Loucy (cell line): ENCODE measurements around the gene SUPT3H.
A peak's percentile ranks its signal among the peaks of the same experiment; 100 is the strongest.

Source experiments
- H2AFZ ChIP-seq: fragments of 200-600 bp; sonication (generic); 2 replicates; pipeline ENCODE4 v1.6.0; 2016; ENCODE audit warnings: antibody characterized with exemption, mild to moderate bottlenecking, low read length, moderate library complexity
- H3F3A ChIP-seq: fragments of 200-600 bp; 2 replicates; pipeline ENCODE4 v1.6.0; 2016; ENCODE audit warnings: antibody characterized with exemption, low read depth, mild to moderate bottlenecking
- H3K27me3 ChIP-seq: fragments of 200-600 bp; sonication (generic); 2 replicates; pipeline ENCODE4 v1.6.1; 2014; ENCODE audit warnings: low read length, mild to moderate bottlenecking; ENCODE audit not compliant: insufficient read depth, poor library complexity, severe bottlenecking
- H3K36me3 ChIP-seq: fragments of 200-600 bp; sonication (generic); 2 replicates; pipeline ENCODE4 v1.6.1; 2016; ENCODE audit warnings: low read length; ENCODE audit not compliant: insufficient read depth
- H3K4me1 ChIP-seq: fragments of 200-600 bp; sonication (generic); 2 replicates; pipeline ENCODE4 v1.5.1; 2014; ENCODE audit warnings: low read length, mild to moderate bottlenecking; ENCODE audit not compliant: insufficient read depth, poor library complexity, severe bottlenecking
- H3K4me2 ChIP-seq: fragments of 200-600 bp; sonication (generic); 2 replicates; pipeline ENCODE4 v1.6.0; 2014; ENCODE audit warnings: antibody characterized with exemption, low read length, low read depth, mild to moderate bottlenecking; ENCODE audit not compliant: poor library complexity, severe bottlenecking
- H3K4me3 ChIP-seq: fragments of 200-600 bp; sonication (generic); 2 replicates; pipeline ENCODE4 v1.5.1; 2014; ENCODE audit warnings: low read length, mild to moderate bottlenecking, mixed read lengths; ENCODE audit not compliant: poor library complexity, severe bottlenecking
- H3K79me2 ChIP-seq: fragments of 200-600 bp; sonication (generic); 2 replicates; pipeline ENCODE4 v1.6.1; 2014; ENCODE audit warnings: low read length; ENCODE audit not compliant: insufficient read depth
- H3K9ac ChIP-seq: fragments of 200-600 bp; sonication (generic); 2 replicates; pipeline ENCODE4 v1.6.0; 2014; ENCODE audit warnings: mild to moderate bottlenecking, low read depth, low read length, moderate library complexity; ENCODE audit not compliant: poor library complexity, severe bottlenecking
- H3K9me2 ChIP-seq: fragments of 200-600 bp; sonication (generic); replicated peaks from 2 replicates; pipeline ENCODE4 v1.6.1; 2016; ENCODE audit warnings: low read depth, low read length, mixed read lengths
- H3K9me3 ChIP-seq: fragments of 200-600 bp; sonication (generic); 2 replicates; pipeline ENCODE4 v1.6.1; 2014; ENCODE audit warnings: mild to moderate bottlenecking, antibody characterized with exemption, low read length, low read depth; ENCODE audit not compliant: insufficient read depth
- H4K20me1 ChIP-seq: fragments of 200-600 bp; sonication (generic); 2 replicates; pipeline ENCODE4 v1.6.0; 2014; ENCODE audit warnings: antibody characterized with exemption, low read length, mild to moderate bottlenecking; ENCODE audit not compliant: insufficient read depth, poor library complexity, severe bottlenecking
- EZH2phosphoT487 ChIP-seq: fragments of 200-600 bp; IDR thresholded peaks from 2 replicates; pipeline ENCODE4 v1.6.1; 2018; ENCODE audit warnings: antibody characterized with exemption, mild to moderate bottlenecking, moderate library complexity, borderline replicate concordance
- TF ChIP-seq, protein P1 (sequence below): fragments of 200-600 bp; sonication (generic); conservative IDR thresholded peaks from 2 replicates; pipeline ENCODE4 v1.5.1; 2014; ENCODE audit warnings: mild to moderate bottlenecking, antibody characterized with exemption, low read length

The SUPT3H gene

GRCh38 chr6:44972709-44973108 lies 405.0 kb downstream of the SUPT3H start:
- Histone ChIP-seq H4K20me1 (no peaks in the 10 kb centered on the region), H3K9ac (no peak overlapping the region), H3K9me3 (peaks cover 14% of the 10 kb centered on the region; the same call in 1 of the 2 replicates), H3K4me1 (peaks cover 26% of the 10 kb centered on the region), H3K27me3 (no peaks in the 10 kb centered on the region), H2AFZ (no peak overlapping the region), H3K79me2 (no peaks in the 10 kb centered on the region), H3K4me2 (no peak overlapping the region), H3K36me3 (peaks cover 5% of the 10 kb centered on the region; the same call in 1 of the 2 replicates), H3F3A (0 out of 2 replicates have a peak, but pooled peaks cover 5% of the 10 kb centered on the region), H3K9me2 (no peaks in the 10 kb centered on the region), H3K4me3 (no peak overlapping the region)
- no peak for TF ChIP-seq EZH2phosphoT487
- TF ChIP-seq, protein P1, sequence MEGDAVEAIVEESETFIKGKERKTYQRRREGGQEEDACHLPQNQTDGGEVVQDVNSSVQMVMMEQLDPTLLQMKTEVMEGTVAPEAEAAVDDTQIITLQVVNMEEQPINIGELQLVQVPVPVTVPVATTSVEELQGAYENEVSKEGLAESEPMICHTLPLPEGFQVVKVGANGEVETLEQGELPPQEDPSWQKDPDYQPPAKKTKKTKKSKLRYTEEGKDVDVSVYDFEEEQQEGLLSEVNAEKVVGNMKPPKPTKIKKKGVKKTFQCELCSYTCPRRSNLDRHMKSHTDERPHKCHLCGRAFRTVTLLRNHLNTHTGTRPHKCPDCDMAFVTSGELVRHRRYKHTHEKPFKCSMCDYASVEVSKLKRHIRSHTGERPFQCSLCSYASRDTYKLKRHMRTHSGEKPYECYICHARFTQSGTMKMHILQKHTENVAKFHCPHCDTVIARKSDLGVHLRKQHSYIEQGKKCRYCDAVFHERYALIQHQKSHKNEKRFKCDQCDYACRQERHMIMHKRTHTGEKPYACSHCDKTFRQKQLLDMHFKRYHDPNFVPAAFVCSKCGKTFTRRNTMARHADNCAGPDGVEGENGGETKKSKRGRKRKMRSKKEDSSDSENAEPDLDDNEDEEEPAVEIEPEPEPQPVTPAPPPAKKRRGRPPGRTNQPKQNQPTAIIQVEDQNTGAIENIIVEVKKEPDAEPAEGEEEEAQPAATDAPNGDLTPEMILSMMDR: no peak

DNA sequence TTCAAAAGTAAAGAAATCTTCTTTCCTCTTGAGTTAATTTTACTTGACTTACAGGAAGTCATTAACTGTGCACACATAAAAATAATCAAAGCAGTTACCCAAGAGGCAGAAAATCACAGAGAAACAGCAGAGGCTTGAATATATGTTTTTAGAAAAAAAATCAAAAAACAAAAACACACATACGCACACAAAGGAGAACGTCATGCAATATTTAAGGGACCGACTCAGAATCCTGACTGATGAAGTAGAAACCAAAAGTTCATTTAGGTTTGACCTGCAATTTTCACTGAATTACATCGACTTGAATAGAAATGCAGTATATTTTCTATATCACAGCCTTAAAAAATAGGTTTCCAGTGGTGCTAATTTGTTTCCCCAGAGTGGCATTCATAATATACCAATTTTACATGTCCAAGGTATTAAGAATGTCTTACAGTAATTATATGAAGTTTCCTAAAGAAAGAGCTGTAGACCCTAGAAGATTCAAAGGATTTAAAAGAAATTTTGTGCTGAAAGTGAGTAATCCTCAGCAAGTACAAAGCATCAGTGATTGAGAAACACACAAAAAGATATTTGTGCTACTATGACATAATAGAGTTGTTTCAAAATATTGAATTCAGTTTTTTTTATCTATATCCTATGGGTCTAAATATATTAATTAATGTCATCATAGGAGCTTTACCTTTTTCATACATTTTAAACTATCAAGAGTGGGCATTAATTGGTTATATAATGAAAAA lies 408.1 kb downstream of the SUPT3H start:
- H3F3A ChIP-seq: no peaks in the 10 kb centered on the region
- peak overlapping the region; percentile 52 for H3K4me2 ChIP-seq
- TF ChIP-seq, protein P1: no peak
- TF ChIP-seq EZH2phosphoT487: no peak
- no peak overlapping the region for H3K9ac ChIP-seq
- no peak overlapping the region for H2AFZ ChIP-seq
- peaks cover 5% of the 10 kb centered on the region; the same call in 1 of the 2 replicates for H3K36me3 ChIP-seq
- no peaks in the 10 kb centered on the region for H4K20me1 ChIP-seq
- no peaks in the 10 kb centered on the region for H3K79me2 ChIP-seq
- H3K9me3 ChIP-seq: peaks cover 14% of the 10 kb centered on the region; the same call in 1 of the 2 replicates
- no peaks in the 10 kb centered on the region for H3K27me3 ChIP-seq
- no peaks in the 10 kb centered on the region for H3K9me2 ChIP-seq
- peaks cover 15% of the 10 kb centered on the region for H3K4me1 ChIP-seq
- peak overlapping the region; percentile 38 for H3K4me3 ChIP-seq

DNA sequence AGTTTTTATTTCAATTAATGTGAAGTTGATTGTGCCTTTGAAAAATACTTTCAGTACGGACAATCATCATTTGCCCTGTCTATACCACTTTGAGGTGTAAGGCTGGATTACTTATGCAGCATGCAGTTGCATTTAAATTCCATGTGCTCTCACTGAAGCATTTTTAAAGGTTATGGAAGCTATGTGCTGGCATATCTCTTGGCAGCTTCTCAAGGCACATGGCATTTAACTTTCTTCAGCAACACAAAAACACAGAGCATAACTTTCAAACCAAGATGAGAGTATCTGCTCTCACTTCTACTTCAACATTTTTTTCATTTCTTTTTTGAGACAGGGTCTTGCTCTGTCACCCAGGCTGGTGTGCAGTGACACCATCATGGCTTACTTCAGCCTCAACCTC lies 410.3 kb downstream of the SUPT3H start:
- Histone ChIP-seq H3F3A (no peaks in the 10 kb centered on the region), H3K9ac (no peak overlapping the region), H4K20me1 (no peaks in the 10 kb centered on the region), H3K4me3 (no peak overlapping the region), H3K79me2 (no peaks in the 10 kb centered on the region), H3K9me3 (peaks cover 3% of the 10 kb centered on the region; the same call in 1 of the 2 replicates), H3K27me3 (no peaks in the 10 kb centered on the region), H3K36me3 (no peaks in the 10 kb centered on the region), H3K4me2 (no peak overlapping the region), H3K4me1 (peaks cover 15% of the 10 kb centered on the region), H3K9me2 (no peaks in the 10 kb centered on the region), H2AFZ (no peak overlapping the region)
- no peak for TF ChIP-seq EZH2phosphoT487
- TF ChIP-seq, protein P1: no peak
